H1 (cell line): ENCODE data around the gene KLHL10. TPM values are rescaled to one million over a fixed set of nuclear protein-coding genes. Genes with fewer than 3 reads are reported as not detected.
A peak's percentile ranks its signal among the peaks of the same experiment; 100 is the strongest.

Source experiments
- CTCF ChIA-PET: fragments of 300-600 bp; sonication (Branson Sonifier 250); formaldehyde crosslinking; loops from one replicate; lab custom pipeline; 2021; ENCODE audit not compliant: partially characterized antibody; lab: Charles Lee
- POLR2A ChIA-PET: fragments of 300-600 bp; sonication (Branson Sonifier 250); formaldehyde crosslinking; loops from one replicate; lab custom pipeline; 2021; ENCODE audit warnings: inconsistent platforms; ENCODE audit not compliant: partially characterized antibody; lab: Charles Lee
- DNase-seq, 2 experiments: peaks; one replicate each; pipeline versions ENCODE4 v3.0.0 to v3.0.0-alpha.2; 2010 to 2022; ENCODE audit warnings: low spot score in 2 of 2, low read depth in 1 of 2, mixed read lengths in 1 of 2
- FAIRE-seq: peaks from 2 replicates; lab custom pipeline; 2011; peaks lifted over from hg19 to GRCh38; lab: Jason Lieb, UNC
- H2AFZ ChIP-seq: 2 replicates; pipeline ENCODE4 v1.8.1; 2012; ENCODE audit warnings: low read length, inconsistent platforms
- H2AK5ac ChIP-seq: 2 replicates; pipeline ENCODE4 v1.6.1; 2013; ENCODE audit warnings: low read depth, low read length
- H2BK120ac ChIP-seq: replicated peaks from 2 replicates; pipeline ENCODE3; 2013; ENCODE audit warnings: low read depth, low read length, inconsistent platforms
- H2BK12ac ChIP-seq: 2 replicates; pipeline ENCODE4 v1.6.1; 2013; ENCODE audit warnings: low read depth, low read length
- H2BK15ac ChIP-seq: 2 replicates; pipeline ENCODE4 v1.6.1; 2013; ENCODE audit warnings: low read length
- H2BK20ac ChIP-seq: 2 replicates; pipeline ENCODE4 v1.6.1; 2013; ENCODE audit warnings: low read length
- H2BK5ac ChIP-seq: 2 replicates; pipeline ENCODE4 v1.6.1; 2013; ENCODE audit warnings: low read depth, low read length
- H3K14ac ChIP-seq: 2 replicates; pipeline ENCODE4 v1.6.1; 2013; ENCODE audit warnings: inconsistent platforms; ENCODE audit not compliant: insufficient read length
- H3K18ac ChIP-seq: 2 replicates; pipeline ENCODE4 v1.6.1; 2013; ENCODE audit warnings: low read length; ENCODE audit errors: extremely low read depth
- H3K23ac ChIP-seq: 2 replicates; pipeline ENCODE4 v1.6.1; 2013; ENCODE audit warnings: inconsistent platforms; ENCODE audit not compliant: insufficient read length
- H3K23me2 ChIP-seq: 2 replicates; pipeline ENCODE4 v1.6.1; 2013; ENCODE audit warnings: low read depth, low read length
- H3K27ac ChIP-seq: 2 replicates; pipeline ENCODE4 v1.6.1; 2011; ENCODE audit warnings: low read depth, low read length, inconsistent platforms
- H3K27me3 ChIP-seq, 4 experiments: replicated peaks in 1 of 4; 1 replicate in 1 of 4; 2 replicates in 3 of 4; pipeline versions ENCODE4 v1.6.1 to v1.8.1; 2011 to 2013; ENCODE audit warnings: low read length in 3 of 4, mild to moderate bottlenecking in 3 of 4, inconsistent platforms in 2 of 4, mixed read lengths in 2 of 4, moderate library complexity in 1 of 4; ENCODE audit not compliant: control insufficient read depth in 3 of 4, insufficient read depth in 3 of 4; ENCODE audit errors: extremely low read depth in 1 of 4
- H3K36me3 ChIP-seq, 4 experiments: 2 replicates each; pipeline versions ENCODE4 v1.6.1 to v1.8.1; 2011 to 2013; ENCODE audit warnings: mild to moderate bottlenecking in 4 of 4, low read length in 3 of 4, moderate library complexity in 2 of 4, control low read depth in 1 of 4, inconsistent platforms in 1 of 4; ENCODE audit not compliant: insufficient read depth in 4 of 4, control insufficient read depth in 2 of 4
- H3K4ac ChIP-seq: replicated peaks from 2 replicates; pipeline ENCODE3; 2013; ENCODE audit warnings: low read length, low read depth, mixed read lengths, inconsistent platforms; ENCODE audit not compliant: insufficient read length
- H3K4me1 ChIP-seq, 4 experiments: replicated peaks in 1 of 4; 1 replicate in 1 of 4; 2 replicates in 3 of 4; pipeline versions ENCODE4 v1.6.1 to v1.8.1; 2011 to 2013; ENCODE audit warnings: low read length in 3 of 4, inconsistent platforms in 2 of 4, mixed read lengths in 1 of 4; ENCODE audit not compliant: insufficient read depth in 4 of 4, control insufficient read depth in 3 of 4
- H3K4me2 ChIP-seq, 2 experiments: 2 replicates each; pipeline versions ENCODE4 v1.6.1 to v1.8.1; 2011 to 2013; ENCODE audit warnings: low read depth in 2 of 2, low read length in 2 of 2, control low read depth in 1 of 2, inconsistent platforms in 1 of 2, mild to moderate bottlenecking in 1 of 2; ENCODE audit not compliant: insufficient read depth in 1 of 2
- H3K4me3 ChIP-seq, 4 experiments: fragments of 200-600, 300-600 bp in 1 of 4; sonication (generic), shearing (Covaris generic), sonication (Bioruptor Twin) in 1 of 4; 2 replicates each; pipeline versions ENCODE4 v1.5.1 to v1.8.1; 2011 to 2016; ENCODE audit warnings: low read length in 4 of 4, low read depth in 3 of 4, control low read depth in 2 of 4, inconsistent platforms in 2 of 4, mild to moderate bottlenecking in 2 of 4, mixed read lengths in 1 of 4, moderate library complexity in 1 of 4; ENCODE audit not compliant: insufficient read depth in 2 of 4; ENCODE audit errors: extremely low read depth in 1 of 4
- H3K56ac ChIP-seq: replicated peaks from 2 replicates; pipeline ENCODE3; 2013; ENCODE audit warnings: low read depth, mild to moderate bottlenecking, mixed read lengths, low read length, inconsistent platforms; ENCODE audit not compliant: insufficient read length
- H3K79me1 ChIP-seq: 2 replicates; pipeline ENCODE4 v1.6.1; 2013; ENCODE audit warnings: low read depth, low read length, control low read depth
- H3K79me2 ChIP-seq, 2 experiments: 2 replicates each; pipeline versions ENCODE4 v1.6.1 to v1.8.1; 2012 to 2013; ENCODE audit warnings: low read length in 2 of 2, mild to moderate bottlenecking in 2 of 2, inconsistent platforms in 1 of 2; ENCODE audit not compliant: insufficient read depth in 2 of 2, control insufficient read depth in 1 of 2
- H3K9ac ChIP-seq, 4 experiments: replicated peaks in 1 of 4; 1 replicate in 1 of 4; 2 replicates in 3 of 4; pipeline versions ENCODE4 v1.6.1 to v1.8.1; 2011 to 2013; ENCODE audit warnings: low read depth in 3 of 4, low read length in 3 of 4, control low read depth in 2 of 4, mild to moderate bottlenecking in 2 of 4, moderate library complexity in 2 of 4, inconsistent platforms in 1 of 4; ENCODE audit errors: extremely low read depth in 1 of 4
- H3K9me3 ChIP-seq, 2 experiments: 2 replicates each; pipeline versions ENCODE4 v1.6.1 to v1.8.1; 2012 to 2013; ENCODE audit warnings: mild to moderate bottlenecking in 2 of 2, moderate library complexity in 2 of 2, control low read depth in 1 of 2, inconsistent platforms in 1 of 2, low read depth in 1 of 2, low read length in 1 of 2, mixed read lengths in 1 of 2; ENCODE audit not compliant: insufficient read depth in 2 of 2
- H4K20me1 ChIP-seq, 2 experiments: replicated peaks in 1 of 2; 2 replicates each; pipeline versions ENCODE3 to v1.8.1; 2011 to 2013; ENCODE audit warnings: inconsistent platforms in 2 of 2, low read length in 2 of 2, mild to moderate bottlenecking in 1 of 2; ENCODE audit not compliant: insufficient read depth in 2 of 2, control insufficient read depth in 1 of 2
- H4K5ac ChIP-seq: 2 replicates; pipeline ENCODE4 v1.6.1; 2013; ENCODE audit warnings: low read length, low read depth, mixed read lengths, inconsistent platforms; ENCODE audit not compliant: insufficient read length
- H4K8ac ChIP-seq: 2 replicates; pipeline ENCODE4 v1.8.0; 2013; ENCODE audit warnings: mild to moderate bottlenecking, moderate library complexity, low read length, inconsistent platforms; ENCODE audit not compliant: insufficient read depth; ENCODE audit errors: extremely low read depth
- H4K91ac ChIP-seq: replicated peaks from 2 replicates; pipeline ENCODE3; 2013; ENCODE audit warnings: low read length, mixed read lengths, inconsistent platforms; ENCODE audit not compliant: insufficient read length
- EGR1 ChIP-seq: IDR thresholded peaks from 2 replicates; pipeline ENCODE4 v1.6.1; 2011; ENCODE audit warnings: low read depth, low read length, borderline replicate concordance
- HDAC6 ChIP-seq: IDR thresholded peaks from one replicate; pipeline ENCODE4 v1.7.1; 2012; ENCODE audit warnings: low read depth, mild to moderate bottlenecking, inconsistent platforms, low read length, moderate library complexity
- KDM5A ChIP-seq: fragments of 200-600 bp; IDR thresholded peaks from 2 replicates; pipeline ENCODE4 v1.7.1; 2012; ENCODE audit warnings: mild to moderate bottlenecking, low read length, inconsistent platforms, mixed read lengths
- MAX ChIP-seq: IDR thresholded peaks from 2 replicates; pipeline ENCODE4 v1.6.1; 2012; ENCODE audit warnings: inconsistent platforms
- RAD21 ChIP-seq, 2 experiments: IDR thresholded peaks in 1 of 2; conservative IDR thresholded peaks in 1 of 2; 2 replicates each; pipeline ENCODE4 v1.6.1; 2011; ENCODE audit warnings: low read depth in 2 of 2, low read length in 2 of 2, improper control_type of control experiment in 1 of 2, inconsistent platforms in 1 of 2, mild to moderate bottlenecking in 1 of 2, moderate library complexity in 1 of 2
- RXRA ChIP-seq: IDR thresholded peaks from 2 replicates; pipeline ENCODE4 v1.6.1; 2011; ENCODE audit warnings: low read depth, mild to moderate bottlenecking, low read length, moderate library complexity; ENCODE audit not compliant: insufficient read depth
- SAP30 ChIP-seq: fragments of 300-600 bp; sonication (generic); IDR thresholded peaks from 2 replicates; pipeline ENCODE4 v1.7.1; 2012; ENCODE audit warnings: low read length, moderate library complexity, mild to moderate bottlenecking, inconsistent platforms; ENCODE audit not compliant: insufficient read depth, insufficient replicate concordance
- SIN3A ChIP-seq, 2 experiments: IDR thresholded peaks in 1 of 2; conservative IDR thresholded peaks in 1 of 2; 2 replicates each; pipeline ENCODE4 v1.6.1; 2011 to 2012; ENCODE audit warnings: low read length in 2 of 2, improper control_type of control experiment in 1 of 2, low read depth in 1 of 2, mild to moderate bottlenecking in 1 of 2
- SIRT6 ChIP-seq: IDR thresholded peaks from one replicate; pipeline ENCODE4 v1.7.1; 2012; ENCODE audit warnings: low read length, inconsistent platforms
- SP1 ChIP-seq: IDR thresholded peaks from 2 replicates; pipeline ENCODE4 v1.6.1; 2011; ENCODE audit warnings: low read depth, low read length
- TEAD4 ChIP-seq: IDR thresholded peaks from 2 replicates; pipeline ENCODE4 v1.6.1; 2012; ENCODE audit warnings: low read depth, low read length, inconsistent platforms, mixed read lengths
- ZNF274 ChIP-seq: IDR thresholded peaks from 2 replicates; pipeline ENCODE4 v1.7.0; 2012; ENCODE audit warnings: low read length, borderline replicate concordance; ENCODE audit errors: extremely low read depth
- WGBS, 2 experiments: shearing (Covaris generic) in 1 of 2; methylation state at CpG; one replicate each; pipeline versions ENCODE4 v1.1.6 to v1.1.7; 2013 to 2015; ENCODE audit warnings: low lambda C conversion rate in 2 of 2, mixed read lengths in 2 of 2, inconsistent platforms in 1 of 2, low coverage in 1 of 2, missing lambda C conversion rate in 1 of 2; ENCODE audit not compliant: insufficient replicate concordance in 2 of 2, insufficient coverage in 1 of 2, insufficient read length in 1 of 2; ENCODE audit errors: extremely low coverage in 1 of 2, missing lambda C conversion rate in 1 of 2; 5-methylcytosine and 5-hydroxymethylcytosine counted together
- polyA plus RNA-seq, 7 experiments: library from polyadenylated mRNA; depleted of rRNA in 3 of 7; stranded (reverse) in 5 of 7; unstranded in 2 of 7; fragments of >200 nt in 5 of 7; fragments of 200-250 nt in 2 of 7; gene quantifications; 1 replicate in 5 of 7; 2 replicates in 1 of 7; 4 replicates in 1 of 7; pipeline versions ENCODE4 v1.2.1 to v1.2.3, GENCODE V29; 2011 to 2013; ENCODE audit warnings: missing spikeins in 2 of 7, mixed read lengths in 2 of 7
- total RNA-seq: library from RNA; stranded (reverse); fragmentation: NEBNext Ultra II Directional; extraction: Animal tissue kit (Norgen Biotek cat#: 25700); gene quantifications from 2 replicates; pipeline ENCODE4 v1.2.1, GENCODE V29; 2021

Gene KLHL10
- total and polyA plus RNA-seq, 2 of the 8 experiments (the other 6 are each of a cell fraction or from before 2014, with no cell fraction given): 0.19 to 0.26 TPM

- H3K79me1 ChIP-seq: peaks cover 16% of the 10 kb centered on the region
- 0 out of 2 replicates have a peak overlapping the region, but pooled peaks have one; percentile 47 for H2AK5ac ChIP-seq
- WGBS, 2 experiments: 27% methylated on average over 9 of the region's 9 CpGs; no CpG with 5 or more reads in 1 of the 2 experiments
- H2BK20ac ChIP-seq: no peak overlapping the region
- ChIA-PET POLR2A (interaction anchor here (0.9 to 4.2 kb wide), 13 partner anchors 8 to 123 kb away, joined by 4 to 40 read pairs (median 8); partner anchors contain the start of genes HAP1 and JUP), CTCF (interaction anchor here (0.8 to 4.8 kb wide), 8 partner anchors 8 to 118 kb away, joined by 3 to 46 read pairs (median 10); partner anchors contain the start of gene JUP)
- H3K18ac ChIP-seq: peak overlapping the region; percentile 36
- H3K9me3 ChIP-seq: peaks cover 0 to 4% of the 10 kb centered on the region in 2 experiments; a peak in 1 of 4 replicates
- peak overlapping the region; percentile 80; the same call in 1 of the 2 replicates for H2BK12ac ChIP-seq
- H4K8ac ChIP-seq: no peak overlapping the region
- no peak overlapping the region; the same call in 1 of the 2 replicates for H2BK15ac ChIP-seq
- H3K14ac ChIP-seq: peak overlapping the region; percentile 37
- peaks cover 0 to 16% of the 10 kb centered on the region in 2 experiments for H4K20me1 ChIP-seq
- no peak overlapping the region for H3K27ac ChIP-seq
- peak overlapping the region; percentile 47 for H3K4ac ChIP-seq
- H3K56ac ChIP-seq: no peak overlapping the region
- H2BK5ac ChIP-seq: peak overlapping the region; percentile 91; the same call in 1 of the 2 replicates
- H3K23me2 ChIP-seq: peaks cover 21% of the 10 kb centered on the region
- peak overlapping the region; percentile 11 for H4K5ac ChIP-seq
- peak overlapping the region; percentile 94 to 95 for H3K4me2 ChIP-seq
- H3K23ac ChIP-seq: no peak overlapping the region
- H3K4me3 ChIP-seq: peak overlapping the region; percentile 70 to 94 (median 81)
- DNase-seq (no peak), FAIRE-seq (no peak)
- H4K91ac ChIP-seq: peak overlapping the region; percentile 83
- H2BK120ac ChIP-seq: no peak overlapping the region
- H2AFZ ChIP-seq: 0 out of 2 replicates have a peak overlapping the region, but pooled peaks have one; percentile 6
- H3K36me3 ChIP-seq: peaks cover 2 to 6% (median 3%) of the 10 kb centered on the region in 4 experiments; a peak in 3 of 8 replicates
- H3K79me2 ChIP-seq: peaks cover 0 to 35% of the 10 kb centered on the region in 2 experiments; a peak in 2 of 4 replicates
- H3K9ac ChIP-seq: peak overlapping the region in 3 of 4 experiments; percentile 41 to 66 (median 45); a peak in 5 of 7 replicates
- peaks cover 0 to 27% (median 9%) of the 10 kb centered on the region in 4 experiments; a peak in 6 of 7 replicates for H3K4me1 ChIP-seq
- peaks cover 0 to 6% (median 3%) of the 10 kb centered on the region in 4 experiments; a peak in 4 of 7 replicates for H3K27me3 ChIP-seq
- TF ChIP-seq KDM5A: no peak
- no peak for TF ChIP-seq ZNF274
- no peak for TF ChIP-seq TEAD4
- no peak for TF ChIP-seq MAX
- TF ChIP-seq SP1: no peak
- TF ChIP-seq RXRA: no peak
- no peak for TF ChIP-seq EGR1
- TF ChIP-seq RAD21 (IDR thresholded peaks at IDR 0.05 in 1 of 2, conservative IDR thresholded peaks at IDR 0.05 in 1 of 2; ENCODE audit: low read depth in 2 of 2, low read length in 2 of 2): no peak
- no peak for TF ChIP-seq SIRT6
- no peak for TF ChIP-seq HDAC6
- no peak for TF ChIP-seq SIN3A (conservative IDR thresholded peaks at IDR 0.05 in 1 of 2, IDR thresholded peaks at IDR 0.05 in 1 of 2; ENCODE audit: low read depth in 1 of 2, low read length in 2 of 2)
- no peak for TF ChIP-seq SAP30
Measured at GRCh38 chr17:41813699-41814124, 23.9 kb upstream of the KLHL10 start.
